CD4-positive, alpha-beta T cell treated with Interleukin-4 for 1 hour (primary cell): ENCODE results near the gene HDAC6.
"Not testable (repeated sequence)": the region's sequence is repeated elsewhere in the genome, so short reads cannot be mapped to it uniquely, and the experiment has no call there.

Source experiments
- DNase-seq, 2 donors: peaks; one replicate each; pipeline ENCODE4 v3.0.0-alpha.2; 2020 to 2022

The HDAC6 gene

DNA sequence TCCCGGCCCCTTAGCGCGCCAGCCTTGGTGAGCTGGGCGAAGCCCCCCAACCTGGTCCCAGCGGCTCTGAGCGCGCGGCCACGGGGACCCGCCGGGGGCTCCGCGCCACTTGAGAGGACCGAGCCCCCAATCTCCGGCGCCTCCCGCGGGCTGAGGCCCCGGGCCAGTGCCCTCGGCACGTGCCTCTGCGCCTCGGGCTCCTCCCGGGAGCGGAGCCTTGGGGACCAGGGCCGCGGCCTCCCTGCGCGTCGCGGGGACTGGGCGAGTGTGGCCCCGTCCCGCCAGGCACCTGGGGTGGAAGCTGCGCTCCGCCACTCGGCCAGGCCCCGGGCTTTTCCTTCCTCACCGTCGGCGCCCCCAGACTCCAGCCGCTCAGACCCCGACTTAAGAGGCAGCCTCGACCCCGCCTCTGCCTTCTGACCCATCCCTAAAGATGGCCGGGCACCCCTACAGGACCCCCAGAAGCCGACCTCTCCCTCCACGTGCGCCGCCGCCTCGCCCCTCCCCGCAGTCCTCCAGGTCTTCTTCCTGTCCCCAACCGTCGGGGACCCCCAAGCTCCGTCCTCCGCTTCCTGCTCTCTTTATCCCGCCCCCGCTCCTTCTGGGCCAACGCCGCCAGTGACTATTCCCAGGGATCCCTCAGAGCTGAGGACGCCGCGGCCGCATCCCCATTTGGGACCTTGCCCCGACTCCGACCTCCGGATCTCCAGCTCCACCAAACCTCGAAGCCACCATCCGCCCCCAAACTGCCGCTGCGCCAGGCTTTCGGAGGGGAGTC is 25.2 kb downstream of the HDAC6 start:
- no peak for DNase-seq

DNA sequence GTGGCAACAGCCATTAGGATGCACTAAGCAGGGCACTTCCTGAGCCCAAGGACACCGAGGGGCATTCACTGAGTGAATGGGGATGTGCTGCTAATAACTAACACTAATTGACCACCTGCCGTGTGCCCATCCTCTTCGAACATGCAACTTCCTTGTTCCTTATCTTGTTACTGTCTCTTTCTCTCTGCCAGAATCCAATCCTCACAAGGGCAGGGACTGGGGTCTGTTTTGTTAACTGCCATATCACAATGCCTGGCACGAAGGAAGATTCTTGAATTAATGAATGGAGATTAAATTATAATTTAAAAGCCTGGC is 25.7 kb downstream of the HDAC6 start:
- DNase-seq = no peak

DNA sequence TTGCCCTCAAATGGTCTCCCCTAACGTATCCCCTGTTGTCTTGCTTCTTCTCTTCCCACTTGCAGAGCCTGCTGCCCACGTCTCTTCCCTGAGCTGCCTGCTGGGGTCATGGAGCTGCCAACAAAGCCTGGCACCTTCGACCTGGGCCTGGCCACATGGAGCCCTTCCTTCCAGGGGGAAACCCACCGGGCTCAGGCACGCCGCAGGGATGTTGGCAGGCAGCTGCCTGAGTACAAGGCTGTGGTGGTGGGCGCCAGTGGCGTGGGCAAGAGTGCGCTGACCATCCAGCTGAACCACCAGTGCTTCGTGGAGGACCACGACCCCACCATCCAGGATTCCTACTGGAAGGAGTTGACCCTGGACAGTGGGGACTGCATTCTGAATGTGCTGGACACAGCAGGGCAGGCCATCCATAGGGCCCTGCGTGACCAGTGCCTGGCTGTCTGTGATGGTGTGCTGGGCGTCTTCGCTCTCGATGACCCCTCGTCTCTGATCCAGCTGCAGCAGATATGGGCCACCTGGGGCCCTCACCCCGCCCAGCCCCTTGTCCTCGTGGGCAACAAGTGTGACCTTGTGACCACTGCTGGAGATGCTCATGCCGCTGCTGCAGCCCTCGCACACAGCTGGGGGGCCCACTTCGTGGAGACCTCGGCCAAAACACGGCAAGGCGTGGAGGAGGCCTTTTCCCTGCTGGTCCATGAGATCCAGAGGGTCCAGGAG is 27.3 kb downstream of the HDAC6 start:
- no peak for DNase-seq

DNA sequence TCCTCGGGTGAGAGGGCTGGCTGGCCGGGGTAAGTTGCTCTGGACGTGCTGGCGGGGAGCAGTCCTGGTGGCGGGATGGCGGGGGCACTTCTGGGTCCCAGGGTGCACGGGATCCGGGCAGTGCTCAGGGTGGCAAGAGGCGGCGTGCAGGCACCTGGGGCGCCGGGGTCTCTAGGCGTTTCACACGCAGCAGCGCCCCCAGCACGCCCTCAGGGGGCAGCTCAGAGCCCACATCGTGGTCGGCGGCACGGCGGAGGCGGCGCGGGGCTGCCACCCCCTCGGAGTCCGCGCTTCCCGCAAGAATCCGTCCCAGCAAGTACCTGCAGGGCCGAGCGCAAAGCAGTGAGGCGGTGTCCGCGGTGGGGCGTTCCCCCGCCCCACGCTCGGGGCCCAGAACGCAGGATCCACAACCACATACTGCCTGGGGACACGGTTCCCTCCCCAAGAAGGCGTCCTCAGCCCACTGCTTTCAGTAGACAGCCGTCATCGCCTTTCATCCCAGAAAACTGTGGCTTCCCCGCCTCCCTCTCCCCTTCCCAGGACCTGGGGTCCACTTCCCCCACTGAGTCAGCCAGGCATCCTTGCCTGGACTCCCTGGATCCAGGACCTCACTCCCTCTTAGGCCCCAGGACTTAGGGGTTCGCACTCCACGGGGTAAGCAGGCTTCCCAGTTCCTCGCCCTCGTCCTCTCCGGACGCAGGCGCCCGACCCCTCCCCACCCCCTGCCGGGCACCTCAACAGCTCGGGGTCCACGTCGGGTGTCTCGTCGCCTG is 29.5 kb downstream of the HDAC6 start:
- no peak for DNase-seq

DNA sequence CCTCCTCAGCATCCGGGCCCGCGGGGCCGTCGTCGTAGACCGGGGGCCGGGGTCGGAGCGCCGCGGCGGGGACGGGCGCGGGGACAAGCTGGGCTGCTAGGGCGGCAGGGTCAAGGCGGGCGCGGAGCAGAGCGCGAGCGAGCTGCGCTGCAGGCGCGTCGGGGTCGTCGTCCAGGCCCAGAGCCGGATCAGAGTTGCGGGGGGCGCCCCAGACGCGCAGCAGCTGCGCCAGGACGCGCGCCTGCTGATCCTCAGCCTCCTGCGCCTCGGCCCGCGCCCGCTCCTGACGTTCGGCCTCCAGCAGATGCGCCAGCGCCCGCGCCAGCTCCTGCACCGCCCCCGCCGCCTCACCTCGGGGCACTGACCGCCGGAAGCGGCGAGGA is 30.0 kb downstream of the HDAC6 start:
- DNase-seq = no peak

DNA sequence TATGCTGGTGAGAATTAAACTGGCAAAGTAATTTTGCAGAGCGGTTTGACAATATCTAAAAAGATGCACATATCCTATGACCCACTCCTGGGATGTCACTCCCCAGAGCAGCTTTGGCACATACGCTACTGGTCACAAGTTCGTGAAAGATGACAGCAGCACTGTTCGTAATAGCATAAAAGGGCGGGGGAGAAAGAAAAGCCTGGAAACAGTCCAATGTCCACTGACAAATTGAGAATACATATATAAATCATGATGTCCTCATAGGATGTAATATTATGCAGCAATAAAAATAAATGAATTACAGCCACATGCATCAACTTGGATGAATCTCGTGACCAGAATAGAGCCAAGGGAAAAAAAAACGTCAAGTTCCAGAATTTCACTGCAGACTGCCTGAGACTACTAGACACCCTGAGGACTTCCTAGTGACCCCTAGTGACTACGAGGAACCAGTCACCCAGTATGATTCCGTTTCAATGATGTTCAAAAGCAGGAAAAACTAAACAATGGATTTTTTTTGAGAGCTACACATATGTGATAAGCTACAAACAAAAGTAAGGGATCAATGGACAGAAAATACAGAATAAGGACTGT is 31.8 kb downstream of the HDAC6 start:
- no peak for DNase-seq

DNA sequence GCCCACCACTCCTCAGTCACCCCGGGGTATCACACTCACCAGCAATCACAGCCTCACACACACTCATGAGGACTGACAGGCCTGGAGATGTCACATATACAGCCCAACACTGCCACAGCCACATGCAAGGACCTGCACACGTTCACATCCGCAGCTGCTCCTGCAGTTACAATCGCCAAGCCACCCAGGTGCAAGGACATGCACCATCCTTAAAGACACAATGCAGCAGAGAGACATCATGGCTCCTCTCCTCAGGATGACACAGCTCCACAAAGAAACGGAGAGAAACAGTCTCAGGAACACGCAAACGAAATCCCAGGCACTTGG is 32.5 kb downstream of the HDAC6 start:
- DNase-seq = no peak

DNA sequence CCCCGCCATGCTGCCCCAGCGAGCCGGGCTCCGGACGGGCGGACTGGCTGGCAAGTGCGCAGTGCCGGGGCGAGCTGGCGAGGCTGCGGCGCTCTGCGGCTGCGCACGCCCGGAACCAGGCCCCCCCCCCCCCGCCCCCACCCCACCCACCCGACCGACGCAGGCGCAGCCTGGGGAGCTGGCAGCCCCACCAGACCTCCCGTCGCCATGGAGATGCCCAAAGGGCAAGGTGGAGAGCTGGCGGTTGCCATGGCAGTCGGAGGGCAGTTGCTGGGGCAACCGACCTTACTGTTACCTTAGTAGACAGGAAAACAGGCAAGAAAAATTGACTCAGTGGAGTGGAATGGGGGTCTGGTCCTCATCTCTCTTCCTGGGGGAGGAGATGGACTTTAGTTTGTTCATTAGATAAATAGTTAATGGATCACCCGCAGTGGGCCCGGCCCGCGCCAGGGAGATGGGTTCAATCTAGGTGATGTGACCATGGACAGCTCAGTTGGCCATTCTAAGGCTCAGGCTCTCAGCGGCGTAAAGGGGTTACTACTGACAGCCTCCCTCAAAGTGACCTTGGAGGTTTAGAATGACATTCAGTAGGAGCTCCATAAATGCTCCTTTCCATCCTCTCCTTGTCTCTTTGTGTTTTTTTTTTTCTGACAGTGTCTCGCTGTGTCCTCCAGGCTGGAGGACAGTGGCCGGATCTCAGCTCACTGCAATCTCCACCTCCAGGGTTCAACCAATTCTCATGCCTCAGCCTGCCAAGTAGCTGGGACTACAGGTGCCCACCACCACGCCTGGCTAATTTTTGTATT is 33.9 kb downstream of the HDAC6 start, which contains the start of gene PCSK1N:
PCSK1N (minus strand) TSS at position 87 of the 806 bp plus-strand sequence; CDS start at position 9, 78 bp downstream.
- DNase-seq = peak; percentile 55 to 75

DNA sequence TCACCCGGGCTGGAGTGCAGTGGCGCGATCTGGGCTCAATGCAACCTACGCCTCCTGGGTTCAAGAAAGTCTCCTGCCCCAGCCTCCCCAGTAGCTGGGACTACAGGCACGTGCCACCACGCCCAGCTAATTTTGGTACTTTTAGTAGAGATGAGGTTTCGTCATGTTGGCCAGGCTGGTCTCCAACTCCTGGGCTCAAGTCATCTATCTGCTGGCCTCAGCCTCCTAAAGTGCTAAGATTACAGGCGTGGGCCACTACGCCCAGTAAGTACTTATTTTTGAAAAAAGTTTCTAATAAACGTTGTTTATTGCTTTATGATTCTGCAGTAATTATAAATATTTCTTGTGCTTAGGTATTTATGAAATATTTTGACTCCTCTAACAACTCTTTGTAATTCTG is 37.8 kb downstream of the HDAC6 start:
- no peak for DNase-seq

DNA sequence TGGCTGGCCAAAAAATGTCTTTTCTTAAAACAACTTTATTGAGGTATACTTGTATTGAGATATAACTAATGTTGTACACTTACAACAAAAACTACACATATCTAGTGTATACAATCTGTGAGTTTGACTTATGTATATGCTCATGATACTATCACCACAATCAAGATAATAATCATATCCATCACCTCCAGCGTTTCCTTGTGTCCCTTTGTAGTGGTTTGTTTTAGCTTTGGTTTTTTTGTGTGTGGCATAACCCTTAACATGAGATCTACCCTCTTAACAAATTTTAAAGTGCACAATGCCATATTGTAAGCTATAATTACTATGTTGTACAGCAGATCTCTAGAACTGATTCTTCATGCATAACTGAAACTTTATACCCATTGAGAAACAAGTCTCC is 47.0 kb downstream of the HDAC6 start:
- peak in 1 of 2 donors; percentile 19 for DNase-seq

DNA sequence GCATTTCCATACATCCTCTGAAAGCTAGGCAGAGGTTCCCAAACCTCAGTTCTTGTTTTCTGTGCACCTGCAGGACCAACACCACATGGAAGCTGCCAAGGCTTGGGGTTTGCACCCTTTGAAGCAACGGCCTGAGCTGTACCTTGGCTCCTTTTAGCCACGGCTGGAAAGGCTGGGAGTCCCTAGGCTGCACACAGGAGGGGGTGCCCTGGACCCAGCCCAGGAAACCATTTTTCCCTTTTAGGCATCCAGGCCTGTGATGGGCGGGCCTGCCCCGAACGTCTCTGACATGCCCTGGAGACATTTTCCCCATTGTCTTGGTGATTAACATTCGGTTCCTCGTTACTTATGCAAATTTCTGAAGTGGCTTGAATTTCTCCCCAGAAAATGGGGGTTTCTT is 51.0 kb downstream of the HDAC6 start:
- no peak for DNase-seq

DNA sequence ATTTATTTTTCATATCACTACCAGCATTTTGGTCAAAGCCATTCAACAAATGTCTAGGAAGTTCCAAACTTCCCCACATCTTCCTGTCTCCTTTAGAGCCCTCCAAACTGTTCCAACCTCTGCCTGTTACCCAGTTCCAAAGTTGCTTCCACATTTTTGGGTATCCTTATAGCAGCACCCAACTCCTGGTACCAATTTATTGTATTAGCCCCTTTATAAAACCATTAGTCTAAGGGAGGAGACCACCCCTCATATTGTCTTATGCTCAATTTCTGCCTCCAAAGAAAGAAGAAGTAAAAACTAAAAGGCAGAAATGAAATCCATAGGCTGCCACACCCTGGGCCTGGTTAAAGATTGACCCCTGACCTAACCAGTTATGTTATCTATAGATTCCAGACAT is 51.6 kb downstream of the HDAC6 start:
- DNase-seq = not testable (repeated sequence)

DNA sequence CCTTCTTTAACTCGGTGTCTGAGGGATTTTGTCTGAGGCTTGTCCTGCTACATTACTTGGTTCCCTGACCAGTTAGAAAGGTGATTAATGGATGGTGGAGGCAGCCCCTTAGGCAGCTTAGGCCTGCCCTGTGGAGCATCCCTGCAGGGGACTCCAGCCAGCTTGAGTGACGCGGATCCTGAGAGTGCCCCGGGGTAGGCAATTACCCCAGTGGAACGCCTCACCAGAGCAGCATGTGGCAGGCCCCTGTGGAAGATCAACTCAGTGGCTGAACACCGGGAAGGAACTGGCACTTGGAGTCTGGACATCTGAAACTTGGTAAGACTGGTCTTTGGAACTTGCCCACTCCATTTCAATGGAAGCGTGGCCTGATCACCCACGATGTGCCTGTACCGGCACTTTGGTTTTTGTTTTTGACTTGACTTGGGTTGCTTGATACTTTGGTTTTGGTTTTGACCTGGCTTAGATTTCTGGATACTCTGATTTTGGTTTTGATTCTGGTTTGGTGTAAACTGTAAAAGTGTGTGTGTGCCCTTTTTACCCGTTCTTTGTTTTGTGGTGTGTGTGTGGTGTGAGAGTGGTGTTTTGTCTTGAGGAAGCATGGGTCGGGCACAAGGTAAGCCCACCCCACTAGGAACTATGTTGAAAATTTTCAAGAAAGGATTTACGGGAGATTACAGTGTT is 52.4 kb downstream of the HDAC6 start:
- DNase-seq = not testable (repeated sequence)

DNA sequence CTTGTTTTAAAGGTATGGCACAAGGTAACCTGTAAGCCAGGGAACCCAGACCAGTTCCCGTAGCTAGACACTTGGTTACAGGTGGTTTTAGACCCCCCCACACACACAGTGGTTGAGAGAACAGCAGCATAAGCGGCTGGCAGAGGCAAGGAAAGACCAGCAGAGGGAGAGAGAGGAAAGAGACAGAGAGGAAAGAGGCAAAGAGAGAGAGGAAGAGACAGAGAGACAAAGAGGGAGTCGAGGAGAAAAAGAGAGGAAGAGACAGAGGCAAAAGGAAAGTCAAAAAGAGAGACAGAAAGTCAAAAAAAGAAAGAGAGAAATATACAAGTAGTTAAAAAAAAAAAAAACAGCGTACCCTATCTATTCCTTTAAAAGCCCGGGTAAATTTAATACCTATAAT is 53.0 kb downstream of the HDAC6 start:
- peak in 1 of 2 donors; percentile 26 for DNase-seq

DNA sequence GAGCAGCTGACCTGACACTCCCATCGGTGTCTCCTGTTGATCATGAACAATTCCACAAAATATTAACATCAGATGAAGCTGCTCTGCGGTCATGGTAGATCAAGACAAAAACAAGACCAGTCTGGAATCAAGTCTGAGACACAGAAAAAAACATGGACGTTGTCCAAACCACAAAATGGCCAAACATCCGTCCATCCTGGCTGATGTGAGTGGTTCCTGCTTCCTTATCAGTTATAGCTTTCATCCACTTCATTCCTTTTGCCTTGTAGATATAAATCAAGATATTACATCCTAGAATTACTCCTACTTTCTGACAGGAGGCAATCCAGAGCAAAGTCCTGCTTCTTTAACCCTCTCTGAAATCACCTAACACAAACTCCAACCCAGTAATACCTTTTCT is 62.3 kb downstream of the HDAC6 start:
- no peak for DNase-seq

DNA sequence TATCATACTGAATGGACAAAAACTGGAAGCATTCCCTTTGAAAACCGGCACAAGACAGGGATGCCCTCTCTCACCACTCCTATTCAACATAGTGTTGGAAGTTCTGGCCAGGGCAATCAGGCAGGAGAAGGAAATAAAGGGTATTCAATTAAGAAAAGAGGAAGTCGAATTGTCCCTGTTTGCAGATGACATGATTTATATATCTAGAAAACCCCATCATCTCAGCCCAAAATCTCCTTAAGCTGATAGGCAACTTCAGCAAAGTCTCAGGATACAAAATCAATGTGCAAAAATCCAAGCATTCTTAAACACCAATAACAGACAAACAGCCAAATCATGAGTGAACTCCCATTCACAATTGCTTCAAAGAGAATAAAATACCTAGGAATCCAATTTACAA is 70.2 kb downstream of the HDAC6 start:
- DNase-seq = not testable (repeated sequence)
